GM23338 (cell line): ENCODE measurements around the gene RAB1B. TPM values are rescaled to one million over a fixed set of nuclear protein-coding genes. Genes with fewer than 3 reads are reported as not detected.

ENCODE experiments used
- ATAC-seq: fragments of 200-7000 bp; cut with Tn5 transposase; 3 replicates; pipeline ENCODE4 v1.9.1; 2020
- DNase-seq: peaks from one replicate; pipeline ENCODE4 v3.0.0-alpha.2; 2015; ENCODE audit warnings: low spot score
- H2AFZ ChIP-seq: fragments of 200-600 bp; sonication (generic); 2 replicates; pipeline ENCODE4 v1.8.0; 2016; ENCODE audit warnings: antibody characterized with exemption, mild to moderate bottlenecking, moderate library complexity
- H3F3A ChIP-seq: fragments of 200-600 bp; sonication (generic); replicated peaks from 2 replicates; pipeline ENCODE4 v1.8.0; 2017; ENCODE audit warnings: antibody characterized with exemption, mixed run types, low read depth
- H3K27ac ChIP-seq: fragments of 200-600 bp; sonication (generic); 2 replicates; pipeline ENCODE4 v1.6.1; 2016; ENCODE audit warnings: low read depth
- H3K27me3 ChIP-seq: fragments of 200-600 bp; sonication (generic); 2 replicates; pipeline ENCODE4 v1.8.0; 2016; ENCODE audit warnings: mild to moderate bottlenecking, mixed run types, moderate library complexity; ENCODE audit not compliant: insufficient read depth
- H3K36me3 ChIP-seq: fragments of 200-600 bp; sonication (generic); 2 replicates; pipeline ENCODE4 v1.8.0; 2016; ENCODE audit warnings: mild to moderate bottlenecking; ENCODE audit not compliant: insufficient read depth
- H3K4me1 ChIP-seq: fragments of 200-600 bp; sonication (generic); 2 replicates; pipeline ENCODE4 v1.8.0; 2016; ENCODE audit warnings: mild to moderate bottlenecking, moderate library complexity; ENCODE audit not compliant: insufficient read depth
- H3K4me2 ChIP-seq: fragments of 200-600 bp; sonication (generic); 2 replicates; pipeline ENCODE4 v1.7.1; 2017; ENCODE audit warnings: mixed run types
- H3K4me3 ChIP-seq: fragments of 200-600 bp; sonication (generic); 2 replicates; pipeline ENCODE4 v1.6.1; 2016; ENCODE audit warnings: mixed run types
- H3K79me2 ChIP-seq: fragments of 200-600 bp; sonication (generic); replicated peaks from 2 replicates; pipeline ENCODE4 v1.8.0; 2017; ENCODE audit warnings: mild to moderate bottlenecking; ENCODE audit not compliant: insufficient read depth
- H3K9me2 ChIP-seq: fragments of 200-600 bp; sonication (generic); 2 replicates; pipeline ENCODE4 v1.8.0; 2017; ENCODE audit not compliant: insufficient read depth
- H4K20me1 ChIP-seq: fragments of 200-600 bp; sonication (generic); replicated peaks from 2 replicates; pipeline ENCODE4 v1.8.0; 2017; ENCODE audit warnings: mild to moderate bottlenecking; ENCODE audit not compliant: insufficient read depth
- H3K27ac Mint-ChIP-seq: 2 replicates; pipeline ENCODE4 v1.8.0; 2020; ENCODE audit warnings: inconsistent platforms, mild to moderate bottlenecking, moderate library complexity, mixed read lengths
- H3K27me3 Mint-ChIP-seq: 3 replicates; pipeline ENCODE4 v1.8.0; 2022; ENCODE audit warnings: low read depth, mild to moderate bottlenecking, moderate library complexity, mixed read lengths, inconsistent platforms; ENCODE audit not compliant: insufficient read depth, poor library complexity
- H3K36me3 Mint-ChIP-seq: 3 replicates; pipeline ENCODE4 v1.8.0; 2021; ENCODE audit warnings: low read depth, mild to moderate bottlenecking, inconsistent platforms, moderate library complexity, mixed read lengths
- H3K4me1 Mint-ChIP-seq: 3 replicates; pipeline ENCODE4 v1.8.0; 2020; ENCODE audit warnings: mild to moderate bottlenecking, inconsistent platforms, mixed read lengths
- H3K4me3 Mint-ChIP-seq: 3 replicates; pipeline ENCODE4 v1.8.0; 2021; ENCODE audit warnings: moderate library complexity, mild to moderate bottlenecking, inconsistent platforms, mixed read lengths
- H3K9me3 Mint-ChIP-seq: 3 replicates; pipeline ENCODE4 v1.8.0; 2020; ENCODE audit warnings: moderate library complexity, mild to moderate bottlenecking, inconsistent platforms, mixed read lengths
- CREB1 ChIP-seq: fragments of 250-450 bp; sonication (Bioruptor Pico); IDR thresholded peaks from 2 replicates; pipeline ENCODE4 v1.5.0; 2020; ENCODE audit warnings: low read depth, mild to moderate bottlenecking, moderate library complexity
- CTCF ChIP-seq, 2 experiments: fragments of 200-600 bp in 1 of 2; sonication (generic) in 1 of 2; conservative IDR thresholded peaks; 2 replicates each; pipeline versions ENCODE4 v1.5.1 to v1.6.1; 2016 to 2017; ENCODE audit warnings: antibody characterized with exemption in 2 of 2, low read depth in 2 of 2, mild to moderate bottlenecking in 2 of 2, moderate library complexity in 1 of 2
- EZH2 ChIP-seq: fragments of 200-600 bp; sonication (generic); IDR thresholded peaks from one replicate; pipeline ENCODE4 v1.8.0; 2017; ENCODE audit warnings: antibody characterized with exemption, mild to moderate bottlenecking, low read depth; ENCODE audit not compliant: unreplicated experiment
- JUNB ChIP-seq: IDR thresholded peaks from one replicate; pipeline ENCODE4 v1.6.1; 2016; ENCODE audit warnings: antibody characterized with exemption; ENCODE audit not compliant: unreplicated experiment
- NANOG ChIP-seq: IDR thresholded peaks from 2 replicates; pipeline ENCODE4 v1.6.1; 2016; ENCODE audit warnings: antibody characterized with exemption, borderline replicate concordance
- STAT1 ChIP-seq: IDR thresholded peaks from one replicate; pipeline ENCODE4 v1.6.1; 2016; ENCODE audit warnings: antibody characterized with exemption; ENCODE audit not compliant: unreplicated experiment
- ZNF114 ChIP-seq: fragments of 250-450 bp; sonication (Bioruptor Pico); IDR thresholded peaks from 2 replicates; pipeline ENCODE4 v1.5.0; 2020; ENCODE audit warnings: mild to moderate bottlenecking, moderate library complexity
- ZNF462 ChIP-seq: fragments of 250-450 bp; sonication (Bioruptor Pico); IDR thresholded peaks from 2 replicates; pipeline ENCODE4 v1.5.0; 2020; ENCODE audit warnings: mild to moderate bottlenecking, moderate library complexity
- polyA plus RNA-seq: library from polyadenylated mRNA; unstranded; fragments of >200 nt; fragmentation: Nextera tagmentation; extraction: Ambion mirVana; gene quantifications from 2 replicates; pipeline ENCODE4 v1.2.1, GENCODE V29; 2016
- total RNA-seq: library from RNA; depleted of rRNA; stranded (reverse); fragments of >200 nt; shearing (Covaris generic); gene quantifications from 2 replicates; pipeline ENCODE4 v1.2.3, GENCODE V29; 2014

Gene RAB1B
- total and polyA plus RNA-seq, 2 experiments from 2014 or later, result 30.5 to 92.7 TPM

GRCh38 chr11:66220566-66220935 is 47.9 kb upstream of the RAB1B start:
- H3K4me3 ChIP-seq, result no peak overlapping the region
- 0 out of 2 replicates have a peak, but pooled peaks cover 2% of the 10 kb centered on the region for H4K20me1 ChIP-seq
- no peaks in the 10 kb centered on the region for H3K9me2 ChIP-seq
- H3K4me2 ChIP-seq, result no peak overlapping the region
- no peak overlapping the region for H3K27ac ChIP-seq
- Mint-ChIP-seq H3K4me1 (peaks cover 12% of the 10 kb centered on the region; the same call in 2 of the 3 replicates), H3K9me3 (no peaks in the 10 kb centered on the region), H3K4me3 (no peak overlapping the region), H3K27me3 (peaks cover 11% of the 10 kb centered on the region), H3K27ac (no peak overlapping the region), H3K36me3 (peaks cover 10% of the 10 kb centered on the region; the same call in 2 of the 3 replicates)
- DNase-seq (no peak), ATAC-seq (no peak)
- H3K4me1 ChIP-seq, result peaks cover 5% of the 10 kb centered on the region; the same call in 1 of the 2 replicates
- H3F3A ChIP-seq, result peaks cover 4% of the 10 kb centered on the region; the same call in 1 of the 2 replicates
- H2AFZ ChIP-seq, result no peak overlapping the region
- no peaks in the 10 kb centered on the region for H3K27me3 ChIP-seq
- H3K79me2 ChIP-seq, result no peaks in the 10 kb centered on the region
- no peaks in the 10 kb centered on the region for H3K36me3 ChIP-seq
- TF ChIP-seq ZNF114 (CRISPR knock-in tag) (no peak), CTCF (conservative IDR thresholded peaks at IDR 0.05; ENCODE audit: low read depth in 2 of 2) (no peak), ZNF462 (CRISPR knock-in tag) (no peak), STAT1 (no peak), EZH2 (no peak), CREB1 (CRISPR knock-in tag) (no peak), NANOG (no peak), JUNB (no peak)
